GM18867 (cell line): ENCODE results near the gene GSC2.

Source experiments
- ATAC-seq: cut with Tn5 transposase; IDR thresholded peaks from one replicate; pipeline ENCODE4 v1.9.1; 2021; ENCODE audit warnings: mild to moderate bottlenecking, moderate library complexity; ENCODE audit not compliant: unreplicated experiment

The GSC2 gene

GRCh38 chr22:19178657-19179496 is 28.8 kb upstream of the GSC2 start, which contains the start of gene SLC25A1:
Gene SLC25A1, minus strand, starts transcription at chr22:19178736. Its CDS starts 63 bp downstream, at chr22:19178673.
- ATAC-seq: peak; percentile 66

DNA sequence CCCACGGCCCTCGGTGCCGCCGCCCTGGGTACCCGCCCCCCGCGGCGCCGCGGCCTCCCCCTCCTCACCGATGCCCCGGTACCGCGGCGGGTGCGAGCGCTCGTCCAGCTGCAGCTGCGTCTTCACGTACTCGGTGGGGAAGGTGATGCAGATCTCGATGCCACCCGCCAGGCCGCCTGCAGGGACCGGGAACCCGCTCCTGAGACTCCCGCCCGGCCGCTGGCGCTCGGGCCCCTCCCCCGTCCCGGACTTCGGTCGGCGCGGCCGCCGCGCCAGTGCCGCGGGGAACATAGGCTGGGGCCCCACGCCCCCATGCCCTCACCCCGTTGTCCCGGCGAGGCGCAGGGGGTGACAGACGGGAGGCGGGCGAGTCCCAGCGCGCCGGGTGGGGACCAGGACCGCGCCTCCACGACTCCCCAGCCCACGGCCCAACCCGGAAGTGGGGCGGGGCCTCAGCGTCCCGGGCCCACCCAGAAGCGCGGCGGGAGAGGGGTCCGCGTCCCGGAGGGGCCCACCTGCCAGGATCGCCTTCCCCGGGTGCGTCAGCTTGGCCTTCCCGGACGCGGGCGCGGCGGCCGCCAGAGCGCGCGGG is 28.1 kb upstream of the GSC2 start:
- peak; percentile 39 for ATAC-seq

DNA sequence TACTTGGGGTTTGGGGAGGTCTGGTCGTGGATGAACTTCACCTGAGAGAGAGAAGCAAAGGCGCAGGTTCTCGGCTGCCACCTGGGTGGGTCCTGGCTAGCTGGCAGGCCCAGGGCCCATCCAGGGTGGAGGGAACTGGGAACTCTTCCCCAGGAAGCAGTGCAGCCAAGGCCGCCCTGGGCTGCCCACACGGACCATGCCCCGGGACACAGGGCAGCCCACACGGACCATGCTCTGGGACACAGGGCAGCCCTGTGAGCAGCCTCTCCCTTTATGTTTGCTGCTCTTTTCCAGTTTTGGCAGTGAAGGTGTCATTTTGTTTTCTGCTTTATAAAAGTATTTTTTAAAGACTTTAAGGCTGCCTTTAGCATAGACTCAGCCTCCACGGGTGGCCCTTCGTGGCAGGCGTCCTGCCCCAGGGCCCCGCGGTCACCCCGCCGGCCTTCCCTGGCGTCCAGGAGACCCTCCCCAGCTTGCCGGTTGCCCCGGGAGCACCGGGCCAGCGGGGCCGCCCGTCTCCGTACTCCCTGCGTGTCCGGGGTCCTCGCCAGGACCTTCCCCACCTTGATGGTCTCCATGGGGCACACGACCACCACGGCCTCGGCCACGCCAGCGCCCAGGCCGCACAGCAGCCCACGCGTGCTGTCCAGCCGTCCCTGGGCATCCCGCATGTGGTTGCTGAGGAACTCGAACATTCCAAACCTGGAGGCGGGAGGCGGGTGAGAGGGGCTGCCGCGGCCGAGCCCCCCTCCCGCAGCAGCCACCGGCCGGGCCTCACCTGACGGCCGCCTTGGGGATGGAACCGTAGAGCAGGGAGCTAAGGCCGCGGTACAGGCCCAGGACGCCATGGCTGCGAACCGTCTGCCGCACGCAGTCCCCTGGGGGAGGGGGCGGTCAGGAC is 27.3 kb upstream of the GSC2 start:
- no peak for ATAC-seq

GRCh38 chr22:19176732-19177131 is 26.6 kb upstream of the GSC2 start:
- ATAC-seq: no peak

DNA sequence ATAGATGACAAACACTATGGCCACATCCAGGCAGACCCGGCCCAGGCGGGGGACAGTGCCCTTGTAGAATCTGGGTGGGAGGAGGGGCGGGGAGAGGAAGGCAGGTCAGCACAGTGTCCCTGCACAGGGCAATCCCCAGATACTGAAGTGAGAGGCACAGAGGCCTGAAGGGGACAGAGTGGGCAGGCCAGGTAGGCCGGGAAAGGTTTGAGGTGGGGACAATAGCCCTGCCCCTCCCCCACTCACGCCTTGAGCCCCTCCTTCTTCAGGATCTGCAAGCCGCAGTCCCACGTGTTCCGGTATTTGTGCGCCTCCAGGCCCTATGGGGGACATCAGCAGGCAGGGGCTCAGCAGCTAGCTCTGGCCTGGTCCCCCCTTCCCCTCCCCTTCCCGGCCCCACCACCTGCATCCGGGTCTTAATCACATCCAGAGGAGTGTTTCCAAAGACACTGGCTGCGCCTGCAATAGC is 26.1 kb upstream of the GSC2 start:
- ATAC-seq: no peak

- no peak for ATAC-seq
Observed at GRCh38 chr22:19175602-19176174, 25.6 kb upstream of the GSC2 start.

GRCh38 chr22:19175026-19175601 is 25.0 kb upstream of the GSC2 start:
- ATAC-seq: no peak

GRCh38 chr22:19174106-19175025 is 24.3 kb upstream of the GSC2 start:
- ATAC-seq: no peak

- no peak for ATAC-seq
Observed at GRCh38 chr22:19173047-19174035, 23.2 kb upstream of the GSC2 start.

- no peak for ATAC-seq
Observed at GRCh38 chr22:19172213-19173046, 22.3 kb upstream of the GSC2 start.

DNA sequence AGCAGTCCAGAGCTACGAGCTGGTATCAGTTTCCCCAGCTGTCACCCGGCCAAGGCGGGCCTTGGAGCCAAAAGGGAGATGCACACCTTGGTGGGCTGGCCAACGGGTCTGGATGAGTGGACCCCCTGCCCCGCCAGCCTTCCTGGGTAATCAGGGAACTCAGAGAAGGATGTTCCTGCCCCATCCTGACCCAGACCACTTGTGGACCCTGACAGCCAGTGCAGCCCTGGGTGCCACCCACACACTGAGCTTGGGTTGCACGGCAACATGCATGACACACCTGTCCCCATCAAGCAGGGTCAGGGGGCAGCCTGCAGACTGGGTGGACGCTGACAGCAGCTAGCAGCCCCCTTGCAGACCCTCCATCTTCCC is 19.8 kb upstream of the GSC2 start:
- ATAC-seq: no peak

GRCh38 chr22:19169002-19169946 is 19.2 kb upstream of the GSC2 start:
- ATAC-seq: no peak

GRCh38 chr22:19168088-19168890 is 18.2 kb upstream of the GSC2 start:
- no peak for ATAC-seq

- ATAC-seq: no peak
Observed at GRCh38 chr22:19167106-19167869, 17.2 kb upstream of the GSC2 start.

DNA sequence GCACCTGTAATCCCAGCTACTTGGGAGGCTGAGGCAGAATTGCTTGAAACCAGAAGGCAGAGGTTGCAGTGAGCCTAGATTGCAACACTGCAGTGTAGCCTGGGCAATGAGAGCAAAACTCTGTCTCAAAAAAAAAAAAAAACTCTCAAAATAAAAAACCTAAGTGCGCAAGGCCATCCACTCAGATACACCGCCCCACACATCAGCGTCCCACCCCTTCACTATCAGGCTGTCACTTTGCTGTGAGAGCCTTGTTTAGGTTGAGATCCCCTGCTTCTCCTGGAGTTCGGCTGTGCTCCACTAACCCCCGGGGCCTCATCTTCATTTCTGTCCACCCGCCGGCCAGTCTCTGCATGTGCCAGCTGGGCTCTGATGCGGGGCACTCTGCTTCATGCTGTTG is 16.3 kb upstream of the GSC2 start:
- no peak for ATAC-seq
